HCT116 (cell line): ENCODE measurements around the gene PIK3C3. TPM values are rescaled to one million over a fixed set of nuclear protein-coding genes. Genes with fewer than 3 reads are reported as not detected.
"Not testable (repeated sequence)": the region's sequence is repeated elsewhere in the genome, so short reads cannot be mapped to it uniquely, and the experiment has no call there.

Experiments
- ATAC-seq: fragments of 200-7000 bp; cut with Tn5 transposase; 2 replicates; pipeline ENCODE4 v1.9.1; 2020; ENCODE audit warnings: mild to moderate bottlenecking, moderate library complexity
- BruUV-seq: library from RNA; stranded (reverse); fragments of 400-500 nt; replicated peaks from 2 replicates; lab custom pipeline; 2021; lab: Mats Ljungman, UMichigan
- CTCF ChIA-PET: fragments of 300-600 bp; sonication (Branson Sonifier 250); formaldehyde crosslinking; loops from one replicate; lab custom pipeline; 2021; ENCODE audit warnings: antibody characterized with exemption; lab: Charles Lee
- POLR2A ChIA-PET: fragments of 300-600, 350-600 bp; sonication (Branson Sonifier 250); formaldehyde crosslinking; loops from one replicate; lab custom pipeline; 2021; ENCODE audit warnings: antibody characterized with exemption; lab: Charles Lee
- RAD21 ChIA-PET, 2 experiments: fragments of 300-600 bp; sonication (Branson Sonifier 250); formaldehyde crosslinking; loops; one replicate each; lab custom pipeline; 2023; ENCODE audit warnings: low total read pairs in 2 of 2; ENCODE audit not compliant: uncharacterized antibody in 2 of 2, unreplicated experiment in 2 of 2, low non-redundant PET in 1 of 2; lab: Charles Lee
- DNase-seq: peaks from one replicate; pipeline ENCODE4 v3.0.0-alpha.2; 2010; ENCODE audit warnings: low read depth, low spot score
- H2AFZ ChIP-seq: fragments of 200-600 bp; shearing (Covaris generic), sonication (generic); 2 replicates; pipeline ENCODE4 v1.6.1; 2017; ENCODE audit warnings: low read depth, mixed run types, mixed read lengths, antibody characterized with exemption, low read length; ENCODE audit not compliant: poor library complexity, severe bottlenecking
- H3K27ac ChIP-seq: 2 replicates; pipeline ENCODE4 v1.5.1; 2012; ENCODE audit warnings: low read depth, low read length
- H3K27me3 ChIP-seq: fragments of 200-600 bp; sonication (generic); 2 replicates; pipeline ENCODE4 v1.6.1; 2016; ENCODE audit warnings: mixed run types, low read length, mixed read lengths; ENCODE audit not compliant: insufficient read depth
- H3K36me3 ChIP-seq, 2 experiments: fragments of 200-500 bp in 1 of 2; fragments of 200-600 bp in 1 of 2; sonication (Bioruptor generic) in 1 of 2; sonication (generic) in 1 of 2; 2 replicates each; pipeline versions ENCODE4 v1.5.1 to v1.6.1; 2014 to 2016; ENCODE audit warnings: low read length in 2 of 2, inconsistent platforms in 1 of 2, mixed read lengths in 1 of 2, mixed run types in 1 of 2; ENCODE audit not compliant: insufficient read depth in 2 of 2, control insufficient read depth in 1 of 2
- H3K4me1 ChIP-seq, 2 experiments: fragments of 200-600 bp in 1 of 2; sonication (generic) in 1 of 2; 2 replicates each; pipeline versions ENCODE4 v1.5.1 to v1.6.1; 2012 to 2017; ENCODE audit warnings: low read length in 2 of 2, inconsistent platforms in 1 of 2, mild to moderate bottlenecking in 1 of 2, mixed read lengths in 1 of 2, mixed run types in 1 of 2, moderate library complexity in 1 of 2; ENCODE audit not compliant: insufficient read depth in 2 of 2, control insufficient read depth in 1 of 2
- H3K4me2 ChIP-seq: fragments of 200-600 bp; sonication (generic); 2 replicates; pipeline ENCODE4 v1.6.1; 2017; ENCODE audit warnings: mixed run types, low read length, mixed read lengths
- H3K4me3 ChIP-seq, 2 experiments: fragments of 200-600 bp in 1 of 2; sonication (generic) in 1 of 2; replicated peaks in 1 of 2; 2 replicates each; pipeline ENCODE4 v1.5.1; 2011 to 2016; ENCODE audit warnings: low read length in 2 of 2, control low read depth in 1 of 2, low read depth in 1 of 2, mild to moderate bottlenecking in 1 of 2, mixed read lengths in 1 of 2, mixed run types in 1 of 2
- H3K79me2 ChIP-seq: fragments of 200-600 bp; sonication (generic); 2 replicates; pipeline ENCODE4 v1.6.1; 2017; ENCODE audit warnings: mild to moderate bottlenecking, mixed run types, low read length, moderate library complexity, mixed read lengths; ENCODE audit not compliant: insufficient read depth
- H3K9ac ChIP-seq: fragments of 200-600 bp; sonication (generic); 2 replicates; pipeline ENCODE4 v1.6.1; 2016; ENCODE audit warnings: low read length, mixed read lengths
- H3K9me2 ChIP-seq: fragments of 200-600 bp; sonication (generic), shearing (Covaris generic); 2 replicates; pipeline ENCODE4 v1.6.1; 2017; ENCODE audit warnings: mixed run types, mild to moderate bottlenecking, moderate library complexity; ENCODE audit not compliant: insufficient read depth
- H3K9me3 ChIP-seq, 2 experiments: fragments of 200-500 bp in 1 of 2; fragments of 200-600 bp in 1 of 2; sonication (Bioruptor generic) in 1 of 2; sonication (generic) in 1 of 2; 2 replicates each; pipeline ENCODE4 v1.6.1; 2014 to 2017; ENCODE audit warnings: low read length in 2 of 2, mixed read lengths in 2 of 2, inconsistent platforms in 1 of 2, low read depth in 1 of 2, mild to moderate bottlenecking in 1 of 2, mixed run types in 1 of 2, moderate library complexity in 1 of 2; ENCODE audit not compliant: control insufficient read depth in 1 of 2, insufficient read depth in 1 of 2
- H4K20me1 ChIP-seq: fragments of 200-600 bp; sonication (generic), shearing (Covaris generic); 2 replicates; pipeline ENCODE4 v1.6.1; 2017; ENCODE audit warnings: mixed run types, mild to moderate bottlenecking, moderate library complexity; ENCODE audit not compliant: insufficient read depth
- ATF3 ChIP-seq: IDR thresholded peaks from 2 replicates; pipeline ENCODE4 v1.6.1; 2012
- CEBPB ChIP-seq: IDR thresholded peaks from 2 replicates; pipeline ENCODE4 v1.6.1; 2012; ENCODE audit warnings: low read depth
- EZH2 ChIP-seq: fragments of 200-600 bp; sonication (generic); IDR thresholded peaks from 2 replicates; pipeline ENCODE4 v1.6.1; 2017; ENCODE audit warnings: antibody characterized with exemption, mixed run types
- JUND ChIP-seq: IDR thresholded peaks from 2 replicates; pipeline ENCODE4 v1.6.1; 2012
- REST ChIP-seq: IDR thresholded peaks from 2 replicates; pipeline ENCODE4 v1.6.1; 2012; ENCODE audit warnings: low read depth
- YY1 ChIP-seq: IDR thresholded peaks from 2 replicates; pipeline ENCODE4 v1.6.1; 2011; ENCODE audit warnings: low read length, low read depth, moderate library complexity, mild to moderate bottlenecking; ENCODE audit not compliant: insufficient replicate concordance; ENCODE audit errors: extremely low read depth
- ZNF274 ChIP-seq: fragments of 200-500 bp; sonication (Bioruptor generic); IDR thresholded peaks from 2 replicates; pipeline ENCODE4 v1.6.1; 2014; ENCODE audit warnings: mild to moderate bottlenecking, low read depth, low read length, inconsistent platforms
- intact Hi-C: fragments of 100-400 bp; cut with micrococcal nuclease; formaldehyde crosslinking; loops from 2 replicates; pipeline ENCODE4 v1.10.0; 2022
- total RNA-seq: library from RNA; stranded (reverse); gene quantifications from one replicate; pipeline ENCODE4 v1.2.1, GENCODE V29; 2021; ENCODE audit not compliant: unreplicated experiment
- TF ChIP-seq, protein P1 (sequence below): IDR thresholded peaks from 2 replicates; pipeline ENCODE4 v1.6.1; 2012

The PIK3C3 gene
- total RNA-seq, 1 experiment from 2014 or later = 40.4 TPM

DNA sequence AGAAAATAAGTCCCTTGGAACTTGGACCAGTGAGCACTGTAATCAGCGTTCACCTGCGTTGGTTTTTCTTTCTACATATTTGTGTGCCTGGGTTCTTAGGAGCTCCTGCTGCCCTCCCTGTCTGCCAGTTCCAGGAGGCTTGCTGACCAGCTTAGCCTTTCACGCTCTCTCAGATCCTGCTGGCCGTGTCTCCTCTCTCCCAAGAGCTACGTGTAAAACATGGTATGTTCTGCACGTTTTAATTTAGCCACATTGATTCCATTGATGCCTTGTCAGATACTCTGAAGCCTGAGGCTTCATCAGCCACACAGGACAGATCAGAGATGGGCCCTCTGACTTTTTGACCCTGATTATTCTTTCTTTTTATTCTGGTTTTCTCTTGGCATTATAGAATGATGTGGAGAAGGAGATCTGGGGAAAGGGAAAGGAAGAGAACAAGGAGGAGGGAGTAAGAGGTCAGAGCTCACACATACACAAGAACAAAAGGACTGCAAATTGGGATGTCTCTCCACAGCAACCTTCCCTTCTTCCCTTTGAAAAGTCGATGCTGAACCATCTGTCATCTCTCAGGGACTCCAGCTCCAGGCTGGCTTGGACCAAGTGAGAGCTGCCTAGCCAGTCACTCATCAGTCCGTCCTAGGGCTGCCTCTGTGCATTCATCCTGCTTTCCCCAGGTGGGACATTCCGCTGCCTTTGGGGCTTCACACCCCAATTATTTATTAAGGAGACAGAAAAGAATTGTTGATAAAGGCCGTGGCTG, 152.8 kb downstream of the PIK3C3 start:
- Histone ChIP-seq H3K27ac (no peak overlapping the region), H3K27me3 (no peaks in the 10 kb centered on the region), H2AFZ (no peak overlapping the region), H3K79me2 (no peaks in the 10 kb centered on the region), H3K9me2 (no peaks in the 10 kb centered on the region), H3K4me2 (no peak overlapping the region), H4K20me1 (no peaks in the 10 kb centered on the region), H3K36me3 (no peaks in the 10 kb centered on the region), H3K4me1 (no peaks in the 10 kb centered on the region), H3K9ac (no peak overlapping the region), H3K9me3 (no peaks in the 10 kb centered on the region), H3K4me3 (no peak overlapping the region)
- CTCF ChIA-PET = no interaction called here
- TF ChIP-seq ATF3 = no peak
- TF ChIP-seq REST = no peak
- TF ChIP-seq JUND = no peak
- no peak for TF ChIP-seq EZH2
- TF ChIP-seq, protein P1, sequence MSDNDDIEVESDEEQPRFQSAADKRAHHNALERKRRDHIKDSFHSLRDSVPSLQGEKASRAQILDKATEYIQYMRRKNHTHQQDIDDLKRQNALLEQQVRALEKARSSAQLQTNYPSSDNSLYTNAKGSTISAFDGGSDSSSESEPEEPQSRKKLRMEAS = no peak
- no peak for TF ChIP-seq YY1
- no peak for TF ChIP-seq ZNF274
- no peak for TF ChIP-seq CEBPB
- RAD21 ChIA-PET = no interaction called here
- intact Hi-C loops = no loop called here
- no TSS peak for BruUV-seq
- DNase-seq (no peak), ATAC-seq (no peak)
- POLR2A ChIA-PET = no interaction called here

- intact Hi-C loops, H3K9me3 ChIP-seq, H3K9ac ChIP-seq, H3K27ac ChIP-seq, ATAC-seq, H3K36me3 ChIP-seq, H4K20me1 ChIP-seq, H3K79me2 ChIP-seq, H3K4me2 ChIP-seq, RAD21 ChIA-PET, H3K4me3 ChIP-seq, H3K9me2 ChIP-seq, H3K4me1 ChIP-seq, DNase-seq, POLR2A ChIA-PET, BruUV-seq, H2AFZ ChIP-seq, H3K27me3 ChIP-seq: not testable (repeated sequence)
- CTCF ChIA-PET = interaction anchor here (1.3 kb wide), 1 partner anchor 59 kb away, joined by 3 read pairs; no protein-coding TSS in a partner anchor
These were observed 157.1 kb downstream of the PIK3C3 start for GRCh38 chr18:42112147-42112546.
